ENCODE measurements around the gene NR5A1. TPM values are rescaled to one million over a fixed set of nuclear protein-coding genes. Genes with fewer than 3 reads are reported as not detected.

Gene NR5A1
- total and polyA plus RNA-seq, 10 of the 15 experiments (the other 5 are each of a cell fraction or from before 2014, with no cell fraction given): 0.06 to 0.24 (median 0.08) TPM; not detected in 5

GRCh38 chr9:124498040-124498439 is 9.2 kb downstream of the NR5A1 start:
- Histone ChIP-seq H3K4me2 (ENCODE audit: control insufficient read depth, insufficient read depth) (no peak overlapping the region), H3K9ac (ENCODE audit: control insufficient read depth, insufficient read depth, low read length) (no peak overlapping the region), H4K20me1 (ENCODE audit: control insufficient read depth, insufficient read depth) (no peaks in the 10 kb centered on the region), H3K9me3 (replicated peaks; ENCODE audit: control insufficient read depth, insufficient read depth, low read length) (no peaks in the 10 kb centered on the region), H3K36me3 (ENCODE audit: control insufficient read depth in 2 of 2, insufficient read depth in 2 of 2, low read length in 1 of 2) (no peaks in the 10 kb centered on the region), H2AFZ (ENCODE audit: control insufficient read depth, low read depth, low read length) (no peak overlapping the region), H3K27me3 (replicated peaks in 1 of 2; ENCODE audit: control insufficient read depth in 2 of 2, insufficient read depth in 2 of 2, low read length in 1 of 2) (peaks cover under 1 to 2% of the 10 kb centered on the region in 2 experiments; a peak in 3 of 4 replicates), H3K4me1 (ENCODE audit: control insufficient read depth, insufficient read depth, low read length) (peaks cover 34% of the 10 kb centered on the region), H3K27ac (ENCODE audit: control insufficient read depth, insufficient read depth) (no peak overlapping the region), H3K4me3 (no peak overlapping the region), H3K79me2 (ENCODE audit: control insufficient read depth, insufficient read depth, low read length) (no peaks in the 10 kb centered on the region)
- TF ChIP-seq NFXL1 (IDR thresholded peaks at IDR 0.05; ENCODE audit: borderline replicate concordance) (no peak), EED (IDR thresholded peaks at IDR 0.05; ENCODE audit: low read depth) (no peak)
- WGBS (ENCODE audit: insufficient coverage, insufficient replicate concordance, low lambda C conversion rate, missing lambda C conversion rate): 81% methylated on average over 6 of the region's 6 CpGs
- in situ Hi-C loops (cut with MboI): no loop called here
- FAIRE-seq (no peak), ATAC-seq (no peak), DNase-seq (ENCODE audit: low read depth, low spot score) (no peak)
- intact Hi-C loops (cut with micrococcal nuclease; ENCODE audit: unreplicated experiment): no loop called here
- ChIA-PET CTCF (interaction anchor here (1.9 kb wide), 1 partner anchor 39 kb away, joined by 5 read pairs; no protein-coding TSS in a partner anchor), POLR2A (no interaction called here), RAD21 (ENCODE audit: unreplicated experiment) (no interaction called here), SMC1A (ENCODE audit: uncharacterized antibody, unreplicated experiment) (interaction anchor here (0.8 kb wide), 1 partner anchor 25 kb away, joined by 3 read pairs; no protein-coding TSS in a partner anchor)
- no TSS peak for BruUV-seq (replicated peaks)

- no peak overlapping the region for H3K4me3 ChIP-seq
- peaks cover 34% of the 10 kb centered on the region for H3K4me1 ChIP-seq (ENCODE audit: control insufficient read depth, insufficient read depth, low read length)
- no peak overlapping the region for H3K4me2 ChIP-seq (ENCODE audit: control insufficient read depth, insufficient read depth)
- FAIRE-seq (no peak), ATAC-seq (no peak), DNase-seq (ENCODE audit: low read depth, low spot score) (no peak)
- no TSS peak for BruUV-seq (replicated peaks)
- no peaks in the 10 kb centered on the region for H3K79me2 ChIP-seq (ENCODE audit: control insufficient read depth, insufficient read depth, low read length)
- ChIA-PET CTCF (interaction anchor here (0.8 kb wide), 1 partner anchor 54 kb away, joined by 3 read pairs; no protein-coding TSS in a partner anchor), SMC1A (ENCODE audit: uncharacterized antibody, unreplicated experiment) (interaction anchor here (0.8 kb wide), 1 partner anchor 26 kb away, joined by 3 read pairs; no protein-coding TSS in a partner anchor), POLR2A (no interaction called here), RAD21 (ENCODE audit: unreplicated experiment) (no interaction called here)
- no peaks in the 10 kb centered on the region for H3K9me3 ChIP-seq (replicated peaks; ENCODE audit: control insufficient read depth, insufficient read depth, low read length)
- intact Hi-C loops (cut with micrococcal nuclease; ENCODE audit: unreplicated experiment) (no loop called here), in situ Hi-C loops (cut with MboI) (no loop called here)
- H3K36me3 ChIP-seq (ENCODE audit: control insufficient read depth in 2 of 2, insufficient read depth in 2 of 2, low read length in 1 of 2): no peaks in the 10 kb centered on the region
- H3K27me3 ChIP-seq (replicated peaks in 1 of 2; ENCODE audit: control insufficient read depth in 2 of 2, insufficient read depth in 2 of 2, low read length in 1 of 2): peaks cover 0 to 2% of the 10 kb centered on the region in 2 experiments; a peak in 2 of 4 replicates
- 47% methylated on average over 7 of the region's 8 CpGs for whole genome bisulfite sequencing (ENCODE audit: insufficient coverage, insufficient replicate concordance, low lambda C conversion rate, missing lambda C conversion rate)
- H3K27ac ChIP-seq (ENCODE audit: control insufficient read depth, insufficient read depth): no peak overlapping the region
- H3K9ac ChIP-seq (ENCODE audit: control insufficient read depth, insufficient read depth, low read length): no peak overlapping the region
- no peak overlapping the region for H2AFZ ChIP-seq (ENCODE audit: control insufficient read depth, low read depth, low read length)
- no peaks in the 10 kb centered on the region for H4K20me1 ChIP-seq (ENCODE audit: control insufficient read depth, insufficient read depth)
- no peak for TF ChIP-seq MAX (IDR thresholded peaks at IDR 0.05; ENCODE audit: low read depth, low read length)
- TF ChIP-seq RUNX3 (IDR thresholded peaks at IDR 0.05; ENCODE audit: low read length): no peak
- no peak for TF ChIP-seq ETV6 (conservative IDR thresholded peaks at IDR 0.05 in 1 of 2, IDR thresholded peaks at IDR 0.05 in 1 of 2; ENCODE audit: borderline replicate concordance in 1 of 2, low read depth in 1 of 2)
- TF ChIP-seq TCF3 (IDR thresholded peaks at IDR 0.05; ENCODE audit: borderline replicate concordance, insufficient read depth, low read depth, low read length): no peak
- TF ChIP-seq YBX1 (IDR thresholded peaks at IDR 0.05): no peak
- TF ChIP-seq BCLAF1 (IDR thresholded peaks at IDR 0.05): no peak
- TF ChIP-seq EED (IDR thresholded peaks at IDR 0.05; ENCODE audit: low read depth): no peak
- no peak for TF ChIP-seq ZNF687 (IDR thresholded peaks at IDR 0.05)
- no peak for TF ChIP-seq MXI1 (IDR thresholded peaks at IDR 0.05; ENCODE audit: low read depth, low read length)
Observed at GRCh38 chr9:124497441-124497840, 9.8 kb downstream of the NR5A1 start.
